Bronchial epithelial cell (primary cell): ENCODE measurements around the gene ACTR2. TPM values are rescaled to one million over a fixed set of nuclear protein-coding genes. Genes with fewer than 3 reads are reported as not detected.
"Not testable (repeated sequence)": the region's sequence is repeated elsewhere in the genome, so short reads cannot be mapped to it uniquely, and the experiment has no call there.

ENCODE experiments used
- DNase-seq: peaks from one replicate; pipeline ENCODE4 v3.0.0-alpha.2; 2010; ENCODE audit warnings: low read depth
- FAIRE-seq: peaks from 2 replicates; lab custom pipeline; 2011; peaks lifted over from hg19 to GRCh38; lab: Jason Lieb, UNC
- H3K27me3 ChIP-seq: 2 replicates; pipeline ENCODE4 v1.5.1; 2011; ENCODE audit warnings: low read length; ENCODE audit not compliant: control insufficient read depth, insufficient read depth
- H3K36me3 ChIP-seq: 2 replicates; pipeline ENCODE4 v1.5.1; 2011; ENCODE audit warnings: low read length; ENCODE audit not compliant: control insufficient read depth, insufficient read depth
- H3K4me3 ChIP-seq: 2 replicates; pipeline ENCODE4 v1.5.1; 2011; ENCODE audit warnings: mild to moderate bottlenecking, low read depth, low read length, control low read depth
- CTCF ChIP-seq: IDR thresholded peaks from 2 replicates; pipeline ENCODE4 v1.5.1; 2011; ENCODE audit warnings: mild to moderate bottlenecking, moderate library complexity, low read length, control low read depth, inconsistent platforms; ENCODE audit not compliant: insufficient read depth, severe bottlenecking
- total RNA-seq: library from RNA; depleted of rRNA; stranded (reverse); fragments of >200 nt; gene quantifications from 2 replicates; pipeline ENCODE4 v1.2.1, GENCODE V29; 2014

The ACTR2 gene
- total RNA-seq, 1 donor from 2014 or later: 73.7 TPM

- no peak overlapping the region for H3K4me3 ChIP-seq
- DNase-seq (no peak), FAIRE-seq (no peak)
- no peaks in the 10 kb centered on the region for H3K27me3 ChIP-seq
- H3K36me3 ChIP-seq: peaks cover 2% of the 10 kb centered on the region
- TF ChIP-seq CTCF: no peak
Measured at GRCh38 chr2:65256054-65256453, 28.4 kb downstream of the ACTR2 start.

DNA sequence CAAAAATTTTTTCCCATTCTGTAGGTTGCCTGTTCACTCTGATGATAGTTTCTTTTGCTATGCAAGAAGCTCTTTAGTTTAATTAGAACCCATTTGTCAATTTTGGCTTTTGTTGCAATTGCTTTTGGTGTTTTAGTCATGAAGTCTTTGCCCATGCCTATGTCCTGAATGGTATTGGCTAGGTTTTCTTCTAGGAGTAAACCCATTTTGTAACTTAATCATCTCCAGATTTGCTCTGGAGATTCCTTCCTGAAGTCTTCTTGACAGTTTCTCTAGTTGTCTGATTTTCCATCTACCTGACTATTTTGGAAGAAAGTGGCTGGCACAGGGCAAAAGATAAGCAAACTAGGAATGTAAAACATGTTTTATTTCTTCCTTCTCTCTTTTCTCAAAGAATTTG lies 30.2 kb downstream of the ACTR2 start:
- not testable (repeated sequence) for H3K36me3 ChIP-seq, FAIRE-seq, H3K4me3 ChIP-seq, H3K27me3 ChIP-seq, DNase-seq

DNA sequence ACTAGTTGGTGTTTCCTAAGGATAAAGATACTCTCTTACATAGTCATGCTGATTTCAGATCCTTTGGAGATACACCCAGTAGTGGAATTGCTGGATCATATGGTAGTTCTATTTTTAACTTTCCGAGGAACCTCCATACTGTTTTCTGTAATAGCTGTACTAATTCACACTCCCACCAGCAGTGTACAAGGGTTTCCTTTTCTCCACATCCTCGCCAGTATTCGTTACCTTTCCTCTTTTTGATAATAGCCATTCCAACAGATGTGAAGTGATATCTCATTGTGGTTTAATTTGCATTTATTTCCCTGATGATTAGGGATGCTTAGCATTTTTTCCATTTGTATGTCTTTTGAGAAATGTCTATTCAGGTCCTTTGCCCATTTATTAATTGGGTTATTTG lies 34.0 kb downstream of the ACTR2 start:
- no peak for FAIRE-seq
- peaks cover 2% of the 10 kb centered on the region for H3K36me3 ChIP-seq

GRCh38 chr2:65263262-65263661 lies 35.6 kb downstream of the ACTR2 start:
- TF ChIP-seq CTCF: no peak
- DNase-seq (no peak), FAIRE-seq (no peak)
- Histone ChIP-seq H3K27me3 (no peaks in the 10 kb centered on the region), H3K36me3 (peaks cover 4% of the 10 kb centered on the region), H3K4me3 (no peak overlapping the region)

More for the DNA sequence above, 34.0 kb downstream of the ACTR2 start:
- no peak overlapping the region for H3K4me3 ChIP-seq
- H3K27me3 ChIP-seq: no peaks in the 10 kb centered on the region
- DNase-seq: no peak
- TF ChIP-seq CTCF: no peak

- Histone ChIP-seq H3K4me3 (no peak overlapping the region), H3K36me3 (peaks cover 7% of the 10 kb centered on the region), H3K27me3 (no peaks in the 10 kb centered on the region)
- no peak for TF ChIP-seq CTCF
- DNase-seq (no peak), FAIRE-seq (no peak)
Measured at GRCh38 chr2:65263986-65264385, 36.4 kb downstream of the ACTR2 start.

DNA sequence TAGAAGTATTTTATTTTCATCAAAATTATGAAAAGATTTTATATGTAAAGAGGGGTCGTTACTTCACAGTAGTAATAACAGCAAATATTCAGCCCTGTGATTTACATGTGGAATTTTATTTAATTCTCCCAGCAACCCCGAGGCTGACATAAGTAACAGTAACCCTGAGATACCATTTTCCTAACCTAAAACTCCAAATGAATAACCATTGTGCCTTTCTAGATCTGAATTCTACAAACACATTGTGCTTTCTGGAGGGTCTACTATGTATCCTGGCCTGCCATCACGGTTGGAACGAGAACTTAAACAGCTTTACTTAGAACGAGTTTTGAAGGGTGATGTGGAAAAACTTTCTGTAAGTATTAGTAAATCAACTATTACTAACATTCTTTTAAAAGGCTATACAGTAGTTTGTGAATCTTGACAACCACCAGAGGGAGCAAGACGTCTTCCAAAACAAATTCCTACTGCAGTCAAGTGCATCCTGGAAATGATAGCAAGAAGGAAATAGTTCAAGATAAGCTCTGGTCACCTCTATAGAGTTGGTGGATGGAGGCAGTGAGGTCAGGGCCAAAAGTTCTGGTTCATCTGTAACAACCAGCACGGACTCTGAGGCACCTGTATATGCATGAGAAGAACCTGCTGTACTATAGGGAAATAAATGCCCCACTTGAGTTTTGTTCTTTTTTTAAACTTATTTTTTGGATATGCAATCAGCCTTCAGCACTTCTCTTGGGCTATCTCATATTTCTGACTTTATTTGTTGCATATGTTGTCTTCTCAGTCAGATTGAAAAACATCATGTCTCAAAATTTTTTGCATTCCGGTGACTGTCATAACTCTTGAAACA lies 37.4 kb downstream of the ACTR2 start:
- Histone ChIP-seq H3K4me3 (no peak overlapping the region), H3K36me3 (peaks cover 7% of the 10 kb centered on the region), H3K27me3 (no peaks in the 10 kb centered on the region)
- peak; percentile 71 for DNase-seq
- peak; percentile 55 for TF ChIP-seq CTCF
- no peak for FAIRE-seq
